ENCODE measurements around the gene FICD.

The FICD gene

GRCh38 chr12:108526482-108527165 lies 11.5 kb downstream of the FICD start:
- H4K20me1 ChIP-seq (ENCODE audit: low read depth, low read length), result no peaks in the 10 kb centered on the region
- peaks cover 9% of the 10 kb centered on the region; the same call in 1 of the 2 replicates for H3F3A ChIP-seq (ENCODE audit: insufficient read depth)
- H3K4me2 ChIP-seq (ENCODE audit: low read depth, low read length, poor library complexity, severe bottlenecking), result no peak overlapping the region

GRCh38 chr12:108527166-108527496 lies 12.1 kb downstream of the FICD start:
- no peak overlapping the region for H2AFZ ChIP-seq (ENCODE audit: low read depth, low read length, severe bottlenecking)
- H3K36me3 ChIP-seq (ENCODE audit: low read length), result peaks cover 18% of the 10 kb centered on the region
- H3F3A ChIP-seq (ENCODE audit: insufficient read depth), result peaks cover 9% of the 10 kb centered on the region; the same call in 1 of the 2 replicates
- H3K27me3 ChIP-seq (ENCODE audit: low read length), result no peaks in the 10 kb centered on the region
- H4K20me1 ChIP-seq (ENCODE audit: low read depth, low read length), result no peaks in the 10 kb centered on the region
- no peaks in the 10 kb centered on the region for H3K9me2 ChIP-seq (replicated peaks; ENCODE audit: insufficient read depth, low read length)
- TF ChIP-seq EZH2phosphoT487 (conservative IDR thresholded peaks at IDR 0.05; ENCODE audit: low read length) (no peak), CTCF (IDR thresholded peaks at IDR 0.05; ENCODE audit: insufficient read depth, low read length, poor library complexity, severe bottlenecking) (no peak)
- no peaks in the 10 kb centered on the region for H3K79me2 ChIP-seq (ENCODE audit: insufficient read depth, low read length)
- no peak overlapping the region for H3K27ac ChIP-seq (ENCODE audit: low read depth, low read length)
- no peak overlapping the region for H3K9ac ChIP-seq (ENCODE audit: low read length)
- no peak overlapping the region for H3K4me2 ChIP-seq (ENCODE audit: low read depth, low read length, poor library complexity, severe bottlenecking)
- H3K4me3 ChIP-seq (ENCODE audit: insufficient read depth, low read length, poor library complexity, severe bottlenecking), result no peak overlapping the region
- H3K9me3 ChIP-seq (ENCODE audit: insufficient read depth, low read length), result no peaks in the 10 kb centered on the region

More at GRCh38 chr12:108526482-108527165, 11.5 kb downstream of the FICD start:
- Histone ChIP-seq H3K27ac (ENCODE audit: low read depth, low read length) (no peak overlapping the region), H3K27me3 (ENCODE audit: low read length) (no peaks in the 10 kb centered on the region), H3K79me2 (ENCODE audit: insufficient read depth, low read length) (no peaks in the 10 kb centered on the region), H3K9me2 (replicated peaks; ENCODE audit: insufficient read depth, low read length) (no peaks in the 10 kb centered on the region), H3K4me3 (ENCODE audit: insufficient read depth, low read length, poor library complexity, severe bottlenecking) (no peak overlapping the region), H3K9me3 (ENCODE audit: insufficient read depth, low read length) (no peaks in the 10 kb centered on the region), H3K9ac (ENCODE audit: low read length) (no peak overlapping the region), H2AFZ (ENCODE audit: low read depth, low read length, severe bottlenecking) (no peak overlapping the region), H3K36me3 (ENCODE audit: low read length) (peaks cover 14% of the 10 kb centered on the region)
- TF ChIP-seq EZH2phosphoT487 (conservative IDR thresholded peaks at IDR 0.05; ENCODE audit: low read length) (no peak), CTCF (IDR thresholded peaks at IDR 0.05; ENCODE audit: insufficient read depth, low read length, poor library complexity, severe bottlenecking) (no peak)

- no peak overlapping the region for H3K27ac ChIP-seq (ENCODE audit: low read depth, low read length)
- no peaks in the 10 kb centered on the region for H3K9me2 ChIP-seq (replicated peaks; ENCODE audit: insufficient read depth, low read length)
- no peak overlapping the region for H3K9ac ChIP-seq (ENCODE audit: low read length)
- H3K9me3 ChIP-seq (ENCODE audit: insufficient read depth, low read length), result no peaks in the 10 kb centered on the region
- peaks cover 5% of the 10 kb centered on the region; the same call in 1 of the 2 replicates for H3F3A ChIP-seq (ENCODE audit: insufficient read depth)
- no peaks in the 10 kb centered on the region for H3K27me3 ChIP-seq (ENCODE audit: low read length)
- TF ChIP-seq EZH2phosphoT487 (conservative IDR thresholded peaks at IDR 0.05; ENCODE audit: low read length) (no peak), CTCF (IDR thresholded peaks at IDR 0.05; ENCODE audit: insufficient read depth, low read length, poor library complexity, severe bottlenecking) (no peak)
- H3K36me3 ChIP-seq (ENCODE audit: low read length), result peaks cover 22% of the 10 kb centered on the region; the same call in 1 of the 2 replicates
- no peak overlapping the region for H3K4me3 ChIP-seq (ENCODE audit: insufficient read depth, low read length, poor library complexity, severe bottlenecking)
- H3K79me2 ChIP-seq (ENCODE audit: insufficient read depth, low read length), result no peaks in the 10 kb centered on the region
- H3K4me2 ChIP-seq (ENCODE audit: low read depth, low read length, poor library complexity, severe bottlenecking), result no peak overlapping the region
- no peaks in the 10 kb centered on the region for H4K20me1 ChIP-seq (ENCODE audit: low read depth, low read length)
- no peak overlapping the region for H2AFZ ChIP-seq (ENCODE audit: low read depth, low read length, severe bottlenecking)
Observed at GRCh38 chr12:108530161-108530560, 15.1 kb downstream of the FICD start.

All from SU-DHL-6 (cell line).